ENCODE data around the gene MTMR11. TPM values are rescaled to one million over a fixed set of nuclear protein-coding genes. Genes with fewer than 3 reads are reported as not detected.

Gene MTMR11
- total RNA-seq, 2 experiments from 2014 or later: 0.51 to 0.86 TPM

DNA sequence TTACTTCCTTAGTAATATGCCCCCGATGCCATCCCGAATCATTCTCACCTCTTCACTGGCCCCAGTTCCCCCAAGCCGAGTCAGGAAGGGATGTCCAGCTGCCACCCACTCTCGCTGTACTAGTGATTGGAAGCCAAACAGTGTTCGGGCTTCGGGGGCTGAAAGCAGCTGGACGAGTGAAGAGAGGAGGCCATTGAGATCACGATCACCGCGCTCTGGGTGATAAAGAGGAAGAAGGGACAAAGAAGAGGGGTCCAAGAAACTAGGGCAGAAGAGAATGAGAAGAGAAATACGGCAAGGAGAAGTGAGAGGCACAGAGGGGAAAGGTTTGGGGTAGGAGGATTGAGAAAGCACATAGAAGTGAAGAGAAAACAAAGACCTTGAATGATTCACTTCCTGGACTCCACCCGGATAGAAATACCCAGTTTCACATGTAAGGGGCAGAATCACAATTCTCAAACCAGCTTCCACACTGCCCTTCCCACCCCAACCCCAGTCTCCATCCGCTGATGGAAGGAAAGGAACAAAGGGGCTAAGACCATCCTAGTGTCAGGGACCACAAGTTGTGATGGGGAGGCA lies 5.4 kb downstream of the MTMR11 start:
- peaks cover 9% of the 10 kb centered on the region for H3K36me3 Mint-ChIP-seq (ENCODE audit: low read depth)
- H3K4me3 Mint-ChIP-seq: no peak overlapping the region
- no peaks in the 10 kb centered on the region for H3K9me3 Mint-ChIP-seq
- no peak overlapping the region for H3K27ac Mint-ChIP-seq
- peaks cover 17% of the 10 kb centered on the region for H3K4me1 Mint-ChIP-seq (ENCODE audit: low read depth)
- H3K27me3 Mint-ChIP-seq: no peaks in the 10 kb centered on the region
- TF ChIP-seq CTCF (IDR thresholded peaks at IDR 0.05): no peak
- ATAC-seq (no peak), DNase-seq (no peak)
- intact Hi-C loops (cut with micrococcal nuclease): no loop called here
- CTCF ChIA-PET: no interaction called here
- POLR2A ChIA-PET: interaction anchor here (0.6 to 7.2 kb wide), 2 partner anchors 18 to 44 kb away, joined by 3 to 62 read pairs; a partner anchor contains a TSS

DNA sequence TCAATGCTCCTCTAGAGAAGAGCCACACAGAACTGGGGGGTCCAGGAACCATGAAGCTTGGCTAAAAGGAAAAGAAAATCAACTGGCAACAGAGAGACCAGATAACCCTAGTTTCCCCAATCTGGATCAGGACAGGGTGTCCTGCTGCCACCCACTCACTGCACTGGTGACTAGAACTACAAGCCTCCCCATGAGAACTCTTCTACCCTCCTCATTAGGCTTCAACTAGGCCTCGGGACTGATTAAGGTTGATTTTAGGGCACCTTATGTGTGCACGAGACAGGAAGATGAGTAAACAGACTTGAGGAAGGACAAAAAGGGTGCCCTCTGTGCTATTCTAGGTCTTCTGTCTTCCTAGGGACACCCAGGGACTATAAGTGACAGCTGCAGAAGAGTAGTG lies 6.8 kb downstream of the MTMR11 start:
- Mint-ChIP-seq H3K36me3 (ENCODE audit: low read depth) (peaks cover 23% of the 10 kb centered on the region), H3K27ac (no peak overlapping the region), H3K4me1 (ENCODE audit: low read depth) (peaks cover 30% of the 10 kb centered on the region), H3K27me3 (no peaks in the 10 kb centered on the region), H3K4me3 (no peak overlapping the region), H3K9me3 (no peaks in the 10 kb centered on the region)
- DNase-seq (no peak), ATAC-seq (no peak)
- ChIA-PET CTCF (no interaction called here), POLR2A (interaction anchor here (7.2 kb wide), 1 partner anchor 43 kb away, joined by 62 read pairs; a partner anchor contains a TSS)
- TF ChIP-seq CTCF (IDR thresholded peaks at IDR 0.05): no peak
- intact Hi-C loops (cut with micrococcal nuclease): no loop called here

- TF ChIP-seq CTCF (IDR thresholded peaks at IDR 0.05): no peak
- ChIA-PET POLR2A (interaction anchor here (0.7 to 7.2 kb wide), 12 partner anchors 9 to 233 kb away, joined by 3 to 62 read pairs (median 4); a partner anchor contains a TSS), CTCF (interaction anchor here (0.9 kb wide), 1 partner anchor 40 kb away, joined by 4 read pairs; no protein-coding TSS in a partner anchor)
- intact Hi-C loops (cut with micrococcal nuclease): no loop called here
- Mint-ChIP-seq H3K4me3 (peak overlapping the region; percentile 99), H3K4me1 (ENCODE audit: low read depth) (peaks cover 35% of the 10 kb centered on the region), H3K9me3 (no peaks in the 10 kb centered on the region), H3K36me3 (ENCODE audit: low read depth) (peaks cover 36% of the 10 kb centered on the region), H3K27ac (peak overlapping the region; percentile 94), H3K27me3 (no peaks in the 10 kb centered on the region)
- DNase-seq: no peak
- ATAC-seq: no peak
Measured at GRCh38 chr1:149928401-149928724, 8.3 kb downstream of the MTMR11 start.

GRCh38 chr1:149927563-149928400 lies 8.9 kb downstream of the MTMR11 start, which contains the start of gene SF3B4:
SF3B4 (minus strand) TSS chr1:149927803; CDS start chr1:149927759, 44 bp downstream.
- TF ChIP-seq CTCF (IDR thresholded peaks at IDR 0.05): no peak
- ATAC-seq (peak; percentile 97), DNase-seq (peak; percentile 97)
- POLR2A ChIA-PET: interaction anchor here (0.7 to 7.2 kb wide), 12 partner anchors 9 to 233 kb away, joined by 3 to 62 read pairs (median 4); a partner anchor contains a TSS
- peak within 1 kb of the TSS; percentile 94 for H3K27ac Mint-ChIP-seq
- intact Hi-C loops (cut with micrococcal nuclease): loop anchor here (2.0 kb wide), 1 partner anchor 39 kb away; no protein-coding TSS in a partner anchor
- no peaks in the 10 kb centered on the region for H3K9me3 Mint-ChIP-seq
- H3K36me3 Mint-ChIP-seq (ENCODE audit: low read depth): peaks cover 41% of the 10 kb centered on the region
- peaks cover 35% of the 10 kb centered on the region for H3K4me1 Mint-ChIP-seq (ENCODE audit: low read depth)
- peak within 1 kb of the TSS; percentile 99 for H3K4me3 Mint-ChIP-seq
- no peaks in the 10 kb centered on the region for H3K27me3 Mint-ChIP-seq
- CTCF ChIA-PET: interaction anchor here (0.9 kb wide), 1 partner anchor 39 kb away, joined by 4 read pairs; no protein-coding TSS in a partner anchor
